Hepatocyte (in vitro differentiated cells): ENCODE measurements around the gene POU2F2. TPM values are rescaled to one million over a fixed set of nuclear protein-coding genes. Genes with fewer than 3 reads are reported as not detected.

Experiments
- DNase-seq: peaks from one replicate; pipeline ENCODE4 v3.0.0-alpha.2; 2016; ENCODE audit warnings: low spot score
- H2AFZ ChIP-seq: fragments of 200-600 bp; sonication (generic); 2 replicates; pipeline ENCODE4 v1.6.0; 2016; ENCODE audit warnings: antibody characterized with exemption, mild to moderate bottlenecking
- H3K27ac ChIP-seq: fragments of 200-600 bp; sonication (generic); 2 replicates; pipeline ENCODE4 v1.5.1; 2016; ENCODE audit warnings: mild to moderate bottlenecking
- H3K27me3 ChIP-seq: fragments of 200-600 bp; sonication (generic); 2 replicates; pipeline ENCODE4 v1.6.1; 2016
- H3K36me3 ChIP-seq: fragments of 200-600 bp; sonication (generic); replicated peaks from 2 replicates; pipeline ENCODE4 v1.5.1; 2016; ENCODE audit warnings: low read depth; ENCODE audit not compliant: insufficient read depth
- H3K4me1 ChIP-seq: fragments of 200-600 bp; sonication (generic); 2 replicates; pipeline ENCODE4 v1.5.1; 2016; ENCODE audit warnings: mild to moderate bottlenecking, moderate library complexity; ENCODE audit not compliant: insufficient read depth
- H3K4me2 ChIP-seq: fragments of 200-600 bp; sonication (generic); 2 replicates; pipeline ENCODE4 v1.6.0; 2016
- H3K4me3 ChIP-seq: fragments of 200-600 bp; sonication (generic); 2 replicates; pipeline ENCODE4 v1.5.1; 2016; ENCODE audit warnings: mild to moderate bottlenecking
- H3K79me2 ChIP-seq: fragments of 200-600 bp; sonication (generic); 2 replicates; pipeline ENCODE4 v1.6.0; 2017; ENCODE audit warnings: mild to moderate bottlenecking
- H3K9me2 ChIP-seq: fragments of 200-600 bp; sonication (generic); replicated peaks from 2 replicates; pipeline ENCODE4 v1.6.0; 2017; ENCODE audit warnings: mild to moderate bottlenecking; ENCODE audit not compliant: insufficient read depth
- H3K9me3 ChIP-seq: fragments of 200-600 bp; sonication (generic); 2 replicates; pipeline ENCODE4 v1.5.1; 2016; ENCODE audit warnings: low read depth, mild to moderate bottlenecking
- H4K20me1 ChIP-seq: fragments of 200-600 bp; sonication (generic); 2 replicates; pipeline ENCODE4 v1.6.0; 2016; ENCODE audit warnings: mild to moderate bottlenecking; ENCODE audit not compliant: insufficient read depth, poor library complexity, severe bottlenecking
- EZH2 ChIP-seq: fragments of 200-600 bp; sonication (generic); IDR thresholded peaks from 2 replicates; pipeline ENCODE4 v1.6.1; 2016; ENCODE audit warnings: antibody characterized with exemption, mild to moderate bottlenecking, borderline replicate concordance
- EZH2phosphoT487 ChIP-seq: fragments of 200-600 bp; sonication (generic); IDR thresholded peaks from one replicate; pipeline ENCODE4 v1.6.1; 2018; ENCODE audit warnings: antibody characterized with exemption, mild to moderate bottlenecking, low read depth, moderate library complexity; ENCODE audit not compliant: unreplicated experiment, severe bottlenecking
- WGBS: methylation state at CpG from one replicate; pipeline ENCODE4 v1.1.6; 2016; ENCODE audit warnings: low lambda C conversion rate; ENCODE audit errors: missing lambda C conversion rate; 5-methylcytosine and 5-hydroxymethylcytosine counted together
- polyA plus RNA-seq: library from polyadenylated mRNA; unstranded; fragments of >200 nt; fragmentation: Nextera tagmentation; extraction: Ambion mirVana; gene quantifications from 2 replicates; pipeline ENCODE4 v1.2.1, GENCODE V29; 2016
- total RNA-seq: library from RNA; depleted of rRNA; stranded (reverse); fragments of >200 nt; gene quantifications from 2 replicates; pipeline ENCODE4 v1.2.3, GENCODE V29; 2014
- TF ChIP-seq, protein P1 (sequence below): fragments of 200-600 bp; sonication (generic); IDR thresholded peaks from 2 replicates; pipeline ENCODE4 v1.5.1; 2016; ENCODE audit warnings: antibody characterized with exemption, mild to moderate bottlenecking; ENCODE audit not compliant: poor library complexity

POU2F2 gene
- total and polyA plus RNA-seq, 2 experiments from 2014 or later = 0.15 TPM; not detected in 1

DNA sequence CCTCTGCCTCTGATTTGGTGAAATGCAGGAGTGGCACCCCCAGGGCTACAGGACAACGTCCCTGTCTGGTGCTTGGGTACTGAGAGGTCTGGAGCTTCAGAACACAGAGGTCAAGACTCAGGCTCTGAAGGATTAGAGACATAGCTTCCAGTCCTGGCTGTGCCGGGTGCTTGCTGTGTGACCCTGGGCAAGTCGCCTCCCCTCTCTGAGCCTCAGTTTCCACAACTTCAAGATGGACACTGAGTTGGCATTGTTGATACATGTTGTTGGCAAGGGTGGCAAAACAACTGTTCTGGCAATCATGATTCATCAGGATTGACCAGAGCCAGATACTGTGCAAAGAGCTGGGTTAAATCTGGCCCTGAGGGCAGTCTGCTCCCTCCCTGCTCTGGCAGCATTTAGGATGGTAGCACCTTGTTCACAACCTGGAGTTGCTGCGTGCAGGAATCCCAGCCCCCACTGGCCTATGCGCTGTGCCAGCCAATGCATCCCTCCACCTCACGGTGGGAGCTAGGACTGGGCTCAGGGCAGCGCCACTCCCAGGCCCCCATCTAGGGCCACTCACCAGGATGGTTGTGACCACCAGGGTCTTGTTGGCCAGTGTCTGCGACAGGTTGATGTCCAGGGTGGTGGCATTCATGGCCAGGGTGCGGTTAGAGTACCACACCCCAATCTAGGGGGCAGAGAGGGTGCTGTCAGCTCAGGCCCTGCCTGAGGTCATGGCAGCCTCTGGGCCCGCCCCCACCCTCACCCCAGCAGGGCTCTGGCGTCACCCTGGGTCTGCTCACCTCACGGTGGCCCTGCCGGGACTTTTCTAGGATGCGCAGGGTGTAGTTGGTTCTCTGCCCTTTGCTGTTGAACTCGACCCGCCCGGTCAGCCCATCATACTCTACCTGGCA lies 79.0 kb downstream of the POU2F2 start:
- Histone ChIP-seq H3K4me1 (no peaks in the 10 kb centered on the region), H3K79me2 (no peaks in the 10 kb centered on the region), H3K27me3 (no peaks in the 10 kb centered on the region), H3K27ac (no peak overlapping the region), H3K9me2 (no peaks in the 10 kb centered on the region), H3K4me3 (no peak overlapping the region), H3K36me3 (no peaks in the 10 kb centered on the region), H2AFZ (no peak overlapping the region), H3K4me2 (no peak overlapping the region), H4K20me1 (no peaks in the 10 kb centered on the region), H3K9me3 (no peaks in the 10 kb centered on the region)
- TF ChIP-seq EZH2phosphoT487 = no peak
- WGBS = 97% methylated on average over 16 of the region's 17 CpGs
- DNase-seq = no peak

DNA sequence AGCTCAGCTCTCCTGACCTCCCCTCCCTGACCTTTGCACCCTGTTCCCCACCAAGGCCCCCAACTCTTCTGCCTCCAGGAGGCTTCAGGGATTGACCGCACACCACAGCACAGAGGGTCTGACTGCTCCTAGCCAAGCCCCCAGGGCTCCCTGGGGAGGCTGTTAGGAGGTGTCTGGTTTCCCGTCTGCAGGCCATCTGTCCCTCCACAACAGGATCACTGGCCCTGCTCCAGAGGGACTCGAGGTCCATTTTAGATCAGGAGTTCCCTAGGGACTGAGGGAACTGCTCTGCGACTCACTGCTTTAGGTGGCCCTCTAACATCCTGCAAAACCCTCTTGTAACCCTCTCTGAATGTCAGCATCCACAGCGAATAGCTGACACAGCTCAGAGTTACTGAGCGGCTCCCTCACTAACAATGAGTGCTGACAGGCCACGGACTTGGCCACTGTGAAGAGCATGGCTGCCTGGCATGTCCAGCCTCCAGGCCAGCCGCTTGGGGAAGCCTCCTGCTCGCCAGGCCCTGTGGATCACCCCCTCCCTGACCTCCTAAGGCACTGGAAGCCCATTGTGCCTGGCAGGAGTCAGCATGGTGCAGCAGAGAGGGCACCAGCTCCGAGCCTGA lies 79.9 kb downstream of the POU2F2 start:
- no peak overlapping the region for H3K4me2 ChIP-seq
- H3K9me3 ChIP-seq = no peaks in the 10 kb centered on the region
- no peak overlapping the region for H3K27ac ChIP-seq
- TF ChIP-seq EZH2phosphoT487 (no peak), EZH2 (no peak)
- TF ChIP-seq, protein P1, sequence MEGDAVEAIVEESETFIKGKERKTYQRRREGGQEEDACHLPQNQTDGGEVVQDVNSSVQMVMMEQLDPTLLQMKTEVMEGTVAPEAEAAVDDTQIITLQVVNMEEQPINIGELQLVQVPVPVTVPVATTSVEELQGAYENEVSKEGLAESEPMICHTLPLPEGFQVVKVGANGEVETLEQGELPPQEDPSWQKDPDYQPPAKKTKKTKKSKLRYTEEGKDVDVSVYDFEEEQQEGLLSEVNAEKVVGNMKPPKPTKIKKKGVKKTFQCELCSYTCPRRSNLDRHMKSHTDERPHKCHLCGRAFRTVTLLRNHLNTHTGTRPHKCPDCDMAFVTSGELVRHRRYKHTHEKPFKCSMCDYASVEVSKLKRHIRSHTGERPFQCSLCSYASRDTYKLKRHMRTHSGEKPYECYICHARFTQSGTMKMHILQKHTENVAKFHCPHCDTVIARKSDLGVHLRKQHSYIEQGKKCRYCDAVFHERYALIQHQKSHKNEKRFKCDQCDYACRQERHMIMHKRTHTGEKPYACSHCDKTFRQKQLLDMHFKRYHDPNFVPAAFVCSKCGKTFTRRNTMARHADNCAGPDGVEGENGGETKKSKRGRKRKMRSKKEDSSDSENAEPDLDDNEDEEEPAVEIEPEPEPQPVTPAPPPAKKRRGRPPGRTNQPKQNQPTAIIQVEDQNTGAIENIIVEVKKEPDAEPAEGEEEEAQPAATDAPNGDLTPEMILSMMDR = no peak
- no peak for DNase-seq
- no peaks in the 10 kb centered on the region for H3K4me1 ChIP-seq
- no peaks in the 10 kb centered on the region for H3K79me2 ChIP-seq
- H3K4me3 ChIP-seq = no peak overlapping the region
- H3K27me3 ChIP-seq = no peaks in the 10 kb centered on the region
- H3K36me3 ChIP-seq = no peaks in the 10 kb centered on the region
- WGBS = 84% methylated on average over 10 of the region's 10 CpGs
- no peak overlapping the region for H2AFZ ChIP-seq
- H4K20me1 ChIP-seq = no peaks in the 10 kb centered on the region
- H3K9me2 ChIP-seq = no peaks in the 10 kb centered on the region

DNA sequence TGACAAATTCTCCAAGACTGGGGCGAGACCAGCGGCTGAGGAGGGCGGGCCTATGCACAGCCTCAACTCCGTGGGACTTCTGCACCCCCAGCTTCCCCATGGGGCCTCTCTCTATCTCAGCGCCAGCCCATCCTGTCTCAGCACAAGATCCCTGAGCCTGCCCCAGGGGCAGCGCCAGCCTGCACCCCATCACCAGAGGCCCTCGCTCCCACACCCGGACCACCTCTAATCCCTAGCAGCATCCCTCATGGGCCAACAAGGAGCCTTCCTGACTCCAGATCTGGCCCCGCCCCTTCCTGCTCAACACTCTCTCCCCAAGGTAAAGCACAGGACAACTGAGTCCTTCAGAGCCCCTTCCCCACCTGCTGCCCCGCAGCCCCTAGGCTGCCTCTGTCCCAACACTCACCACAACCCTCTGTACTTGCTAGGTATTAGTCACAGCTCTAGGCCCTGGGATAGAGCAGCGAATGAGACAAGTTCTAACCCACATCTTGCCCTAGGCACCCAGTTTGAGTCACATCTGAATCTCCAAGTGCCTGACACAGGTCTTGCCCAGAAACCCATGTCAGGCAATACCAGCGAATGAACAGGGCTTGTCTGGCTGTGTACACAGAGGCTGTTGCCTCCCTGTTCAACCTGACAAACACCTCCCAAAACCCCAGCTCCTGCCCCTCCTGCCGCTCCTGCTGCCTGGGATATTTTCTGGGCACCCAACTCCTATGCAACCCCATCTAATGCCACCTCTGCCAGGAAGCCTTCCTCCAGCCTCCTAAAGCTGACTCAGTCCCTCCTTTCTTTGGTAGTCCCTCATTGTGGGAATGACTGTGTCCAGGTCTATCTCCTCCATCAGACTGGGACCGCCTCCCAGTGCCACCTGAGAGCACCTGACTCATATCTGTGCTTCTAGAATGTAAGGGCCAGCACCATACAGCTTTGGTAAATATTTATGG lies 80.8 kb downstream of the POU2F2 start:
- Histone ChIP-seq H3K27ac (no peak overlapping the region), H3K36me3 (no peaks in the 10 kb centered on the region)

More for the DNA sequence above, 80.8 kb downstream of the POU2F2 start:
- Histone ChIP-seq H3K9me3 (no peaks in the 10 kb centered on the region), H3K27me3 (no peaks in the 10 kb centered on the region), H3K79me2 (no peaks in the 10 kb centered on the region), H3K4me1 (no peaks in the 10 kb centered on the region), H3K9me2 (no peaks in the 10 kb centered on the region), H4K20me1 (no peaks in the 10 kb centered on the region), H3K4me3 (no peak overlapping the region), H2AFZ (no peak overlapping the region), H3K4me2 (no peak overlapping the region)
- WGBS = 91% methylated on average over 14 of the region's 14 CpGs
- TF ChIP-seq EZH2phosphoT487 (no peak), EZH2 (no peak)
- TF ChIP-seq, protein P1 = no peak
- DNase-seq = peak; percentile 40
